HG02870 (cell line): ENCODE results near the gene C9orf57.
"Not testable (repeated sequence)": the region's sequence is repeated elsewhere in the genome, so short reads cannot be mapped to it uniquely, and the experiment has no call there.

Experiments used
- ATAC-seq: cut with Tn5 transposase; IDR thresholded peaks from one replicate; pipeline ENCODE4 v1.9.1; 2021; ENCODE audit warnings: mild to moderate bottlenecking, moderate library complexity; ENCODE audit not compliant: unreplicated experiment

Gene C9orf57

DNA sequence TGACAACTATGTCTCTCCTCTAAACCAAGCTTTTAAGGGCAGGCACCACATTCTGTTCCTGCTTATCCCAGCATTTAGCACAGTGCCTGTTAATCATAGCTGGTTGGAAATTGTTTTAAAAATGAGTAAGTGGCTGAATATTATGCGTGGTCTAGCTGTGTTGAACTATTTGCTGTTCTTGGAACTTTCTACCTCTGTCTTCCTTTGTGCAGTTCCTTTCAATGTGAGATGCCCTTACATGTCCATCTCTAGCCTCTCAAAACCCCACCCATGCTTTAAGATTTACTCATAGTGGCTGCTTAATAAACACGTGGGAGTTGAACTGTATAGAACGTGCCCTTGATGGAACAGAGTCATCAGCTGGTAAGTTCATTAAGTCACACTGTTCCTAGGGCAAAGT is 34.5 kb downstream of the C9orf57 start:
- ATAC-seq, result no peak

DNA sequence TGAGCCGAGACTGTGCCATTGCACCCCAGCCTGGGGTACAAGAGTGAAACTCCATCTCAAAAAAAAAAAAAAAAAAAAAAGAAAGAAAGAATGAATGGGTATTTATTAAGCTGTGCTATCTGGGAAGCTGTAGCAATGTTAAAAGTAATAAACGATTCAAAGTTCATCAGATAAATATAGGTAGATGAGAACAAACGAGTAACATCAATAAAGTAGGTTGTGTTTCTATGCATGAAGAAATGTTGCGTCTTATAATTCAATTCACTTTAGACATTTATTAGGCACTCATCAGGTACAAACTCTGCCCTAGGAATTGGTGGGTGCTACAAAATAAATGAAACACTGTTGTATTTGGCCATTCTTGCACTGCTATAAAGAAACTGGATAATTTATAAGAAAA is 36.8 kb downstream of the C9orf57 start:
- no peak for ATAC-seq

DNA sequence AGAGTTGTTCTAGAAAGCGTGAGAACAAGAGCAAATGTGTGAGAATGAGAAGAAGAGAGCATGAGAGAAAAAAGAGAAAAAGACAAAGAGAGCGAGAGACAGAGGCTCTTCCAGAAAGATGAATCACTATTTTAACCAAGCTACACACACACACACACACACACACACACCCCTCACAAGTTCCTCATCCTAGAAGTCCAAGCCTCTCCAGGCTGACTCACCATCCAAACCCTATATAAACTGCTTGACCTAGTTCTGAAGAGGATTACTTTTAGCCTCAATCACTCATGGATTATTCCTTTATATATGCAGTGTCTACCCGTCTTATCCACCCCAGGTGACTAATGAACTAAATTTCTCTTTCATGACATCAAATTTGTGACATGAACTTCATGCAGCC is 37.6 kb downstream of the C9orf57 start:
- no peak for ATAC-seq

DNA sequence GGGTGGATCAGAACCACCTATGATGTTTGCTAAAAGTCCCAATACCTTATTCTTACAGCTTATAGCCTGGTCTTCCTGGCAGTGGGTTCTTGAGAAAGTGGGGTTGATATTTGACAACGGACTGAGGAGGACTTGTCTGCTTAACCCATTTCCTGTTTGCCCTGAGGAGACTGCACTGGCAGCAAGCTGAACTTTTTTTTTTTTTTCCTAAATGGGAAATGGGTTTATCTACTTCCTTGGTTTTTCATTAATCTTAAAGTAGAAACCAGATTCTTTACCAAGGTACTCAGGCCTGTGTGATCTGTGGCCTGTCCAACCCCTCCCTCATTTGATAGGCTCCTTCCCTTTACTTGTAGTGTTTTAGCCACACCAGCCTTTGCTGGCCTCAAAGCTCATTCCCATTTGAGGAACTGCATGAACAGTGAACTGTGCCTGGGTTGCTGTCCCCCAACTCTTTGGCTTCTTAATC is 47.1 kb downstream of the C9orf57 start:
- no peak for ATAC-seq

DNA sequence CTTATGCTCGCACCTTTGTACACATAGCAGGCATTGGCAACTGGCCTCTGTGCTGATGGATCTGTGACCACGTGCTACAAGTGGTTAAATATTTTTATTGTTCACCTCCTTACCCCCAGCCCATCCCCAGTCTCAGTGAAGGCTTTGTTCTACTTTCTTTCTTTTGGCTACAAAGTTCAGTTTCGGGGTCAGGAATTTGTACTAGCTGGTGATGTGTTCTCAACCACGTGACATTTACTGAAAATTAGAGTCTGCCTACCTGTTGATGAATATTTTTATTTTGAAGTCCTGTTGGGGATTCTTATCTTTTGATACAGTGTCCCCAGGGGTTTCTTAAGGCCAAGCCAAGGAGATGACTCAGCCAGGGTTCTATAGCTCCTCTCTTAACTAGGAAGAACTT is 47.8 kb downstream of the C9orf57 start:
- no peak for ATAC-seq

DNA sequence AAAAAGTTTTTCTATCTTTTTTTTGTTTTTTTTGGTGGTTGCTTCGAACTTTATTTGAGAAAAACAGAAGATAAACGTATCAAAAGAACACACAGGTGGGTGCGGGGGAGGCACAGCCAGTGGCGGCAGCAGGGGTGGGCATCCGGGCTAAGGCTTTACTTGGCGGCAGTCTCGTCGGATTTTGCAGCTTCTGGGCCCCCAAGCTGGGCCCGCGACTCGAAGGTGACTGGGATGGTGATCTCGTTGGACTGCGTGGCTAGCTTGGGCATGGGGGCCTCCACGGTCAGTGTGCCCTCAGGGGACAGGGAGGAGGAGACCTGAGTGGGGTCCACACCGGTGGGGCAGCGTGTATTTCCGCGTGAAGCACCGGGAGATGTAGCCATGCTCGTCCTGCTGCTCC is 52.7 kb downstream of the C9orf57 start:
- ATAC-seq, result not testable (repeated sequence)

- no peak for ATAC-seq
These were observed 53.9 kb downstream of the C9orf57 start for GRCh38 chr9:72006501-72006900.

- ATAC-seq, result no peak
These were observed 55.0 kb downstream of the C9orf57 start for GRCh38 chr9:72005451-72005850.
